IPS-15b (cell line): ENCODE data around the gene MSI2.
"Not testable (repeated sequence)": the region's sequence is repeated elsewhere in the genome, so short reads cannot be mapped to it uniquely, and the experiment has no call there.

Experiments
- H3K27me3 ChIP-seq: one replicate; pipeline ENCODE4 v1.6.1; 2013; ENCODE audit warnings: low read length; ENCODE audit not compliant: control insufficient read depth, insufficient read depth
- H3K36me3 ChIP-seq: one replicate; pipeline ENCODE4 v1.6.1; 2013; ENCODE audit warnings: low read length; ENCODE audit not compliant: control insufficient read depth, insufficient read depth
- H3K4me1 ChIP-seq: one replicate; pipeline ENCODE4 v1.6.1; 2013; ENCODE audit warnings: mild to moderate bottlenecking, low read length; ENCODE audit not compliant: control insufficient read depth, insufficient read depth
- H3K4me3 ChIP-seq: one replicate; pipeline ENCODE4 v1.5.1; 2013; ENCODE audit warnings: low read depth, low read length
- H3K9ac ChIP-seq: one replicate; pipeline ENCODE4 v1.6.1; 2013; ENCODE audit warnings: low read depth, mild to moderate bottlenecking, low read length
- H3K9me3 ChIP-seq: one replicate; pipeline ENCODE4 v1.6.1; 2013; ENCODE audit warnings: mild to moderate bottlenecking, low read length; ENCODE audit not compliant: control insufficient read depth, insufficient read depth

Gene MSI2

GRCh38 chr17:57498443-57498842 is 242.1 kb downstream of the MSI2 start:
- Histone ChIP-seq H3K27me3 (no peaks in the 10 kb centered on the region), H3K4me3 (no peak overlapping the region), H3K36me3 (no peaks in the 10 kb centered on the region), H3K9ac (no peak overlapping the region), H3K9me3 (no peaks in the 10 kb centered on the region), H3K4me1 (no peaks in the 10 kb centered on the region)

GRCh38 chr17:57499221-57499620 is 242.9 kb downstream of the MSI2 start:
- not testable (repeated sequence) for H3K36me3 ChIP-seq, H3K4me3 ChIP-seq, H3K27me3 ChIP-seq, H3K9me3 ChIP-seq, H3K4me1 ChIP-seq, H3K9ac ChIP-seq

GRCh38 chr17:57499648-57500049 is 243.3 kb downstream of the MSI2 start:
- no peak overlapping the region for H3K9ac ChIP-seq
- no peak overlapping the region for H3K4me3 ChIP-seq
- no peaks in the 10 kb centered on the region for H3K27me3 ChIP-seq
- H3K9me3 ChIP-seq, result no peaks in the 10 kb centered on the region
- H3K36me3 ChIP-seq, result no peaks in the 10 kb centered on the region
- no peaks in the 10 kb centered on the region for H3K4me1 ChIP-seq

- Histone ChIP-seq H3K4me1 (no peaks in the 10 kb centered on the region), H3K36me3 (no peaks in the 10 kb centered on the region), H3K4me3 (no peak overlapping the region), H3K27me3 (no peaks in the 10 kb centered on the region), H3K9me3 (no peaks in the 10 kb centered on the region), H3K9ac (no peak overlapping the region)
These were observed 244.7 kb downstream of the MSI2 start for GRCh38 chr17:57501016-57501415.

- H3K36me3 ChIP-seq, result no peaks in the 10 kb centered on the region
- no peak overlapping the region for H3K4me3 ChIP-seq
- no peaks in the 10 kb centered on the region for H3K9me3 ChIP-seq
- no peak overlapping the region for H3K9ac ChIP-seq
- H3K4me1 ChIP-seq, result peaks cover 9% of the 10 kb centered on the region
- H3K27me3 ChIP-seq, result no peaks in the 10 kb centered on the region
These were observed 245.7 kb downstream of the MSI2 start for GRCh38 chr17:57502022-57502421.

- Histone ChIP-seq H3K9me3 (no peaks in the 10 kb centered on the region), H3K9ac (no peak overlapping the region), H3K4me1 (peaks cover 12% of the 10 kb centered on the region), H3K36me3 (no peaks in the 10 kb centered on the region), H3K27me3 (no peaks in the 10 kb centered on the region), H3K4me3 (no peak overlapping the region)
These were observed 246.5 kb downstream of the MSI2 start for GRCh38 chr17:57502811-57503241.

GRCh38 chr17:57504208-57504607 is 247.9 kb downstream of the MSI2 start:
- Histone ChIP-seq H3K9me3 (no peaks in the 10 kb centered on the region), H3K9ac (no peak overlapping the region), H3K4me1 (peaks cover 12% of the 10 kb centered on the region), H3K36me3 (no peaks in the 10 kb centered on the region), H3K4me3 (no peak overlapping the region), H3K27me3 (no peaks in the 10 kb centered on the region)

GRCh38 chr17:57505841-57506773 is 249.8 kb downstream of the MSI2 start:
- Histone ChIP-seq H3K4me1 (peaks cover 12% of the 10 kb centered on the region), H3K9ac (no peak overlapping the region), H3K27me3 (no peaks in the 10 kb centered on the region), H3K9me3 (no peaks in the 10 kb centered on the region), H3K4me3 (no peak overlapping the region), H3K36me3 (no peaks in the 10 kb centered on the region)

GRCh38 chr17:57506774-57507127 is 250.4 kb downstream of the MSI2 start:
- Histone ChIP-seq H3K9ac (no peak overlapping the region), H3K4me3 (no peak overlapping the region), H3K9me3 (no peaks in the 10 kb centered on the region), H3K4me1 (peaks cover 15% of the 10 kb centered on the region), H3K36me3 (no peaks in the 10 kb centered on the region), H3K27me3 (no peaks in the 10 kb centered on the region)

GRCh38 chr17:57507828-57508227 is 251.5 kb downstream of the MSI2 start:
- H3K9me3 ChIP-seq, result no peaks in the 10 kb centered on the region
- no peak overlapping the region for H3K9ac ChIP-seq
- H3K4me3 ChIP-seq, result no peak overlapping the region
- peaks cover 15% of the 10 kb centered on the region for H3K4me1 ChIP-seq
- no peaks in the 10 kb centered on the region for H3K36me3 ChIP-seq
- no peaks in the 10 kb centered on the region for H3K27me3 ChIP-seq

GRCh38 chr17:57508671-57509070 is 252.3 kb downstream of the MSI2 start:
- no peaks in the 10 kb centered on the region for H3K9me3 ChIP-seq
- no peaks in the 10 kb centered on the region for H3K27me3 ChIP-seq
- H3K4me1 ChIP-seq, result peaks cover 15% of the 10 kb centered on the region
- no peak overlapping the region for H3K4me3 ChIP-seq
- no peaks in the 10 kb centered on the region for H3K36me3 ChIP-seq
- H3K9ac ChIP-seq, result no peak overlapping the region

- no peaks in the 10 kb centered on the region for H3K9me3 ChIP-seq
- peak overlapping the region; percentile 16 for H3K9ac ChIP-seq
- H3K36me3 ChIP-seq, result no peaks in the 10 kb centered on the region
- H3K4me3 ChIP-seq, result no peak overlapping the region
- peaks cover 9% of the 10 kb centered on the region for H3K4me1 ChIP-seq
- H3K27me3 ChIP-seq, result no peaks in the 10 kb centered on the region
These were observed 255.3 kb downstream of the MSI2 start for GRCh38 chr17:57511475-57512123.
